Stomach (tissue), 4 donors: ENCODE measurements around the gene APOM.

ENCODE experiments used
- CTCF ChIP-seq, 7 experiments: fragments of 450-650 bp in 4 of 7; fragments of 200-600 bp in 3 of 7; sonication (generic) in 3 of 7; IDR thresholded peaks; one replicate each; pipeline ENCODE4 v1.5.1; 2016 to 2019; ENCODE audit warnings: antibody characterized with exemption in 7 of 7, control low read depth in 2 of 7, mild to moderate bottlenecking in 1 of 7
- EP300 ChIP-seq: sonication (generic); formaldehyde crosslinking; IDR thresholded peaks from one replicate; pipeline ENCODE4 v1.6.1; 2017; ENCODE audit warnings: antibody characterized with exemption
- POLR2A ChIP-seq, 4 donors: fragments of 450-650 bp; IDR thresholded peaks; one replicate each; pipeline ENCODE4 v1.6.1; 2016; ENCODE audit warnings: antibody characterized with exemption in 4 of 4, control low read depth in 2 of 4, mild to moderate bottlenecking in 1 of 4, moderate library complexity in 1 of 4
- POLR2AphosphoS5 ChIP-seq, 3 donors: sonication (generic); formaldehyde crosslinking; IDR thresholded peaks; one replicate each; pipeline ENCODE4 v1.6.1; 2016; ENCODE audit warnings: antibody characterized with exemption in 3 of 3

- TF ChIP-seq CTCF (IDR thresholded peaks at IDR 0.05) (no peak), POLR2A (IDR thresholded peaks at IDR 0.05) (no peak), EP300 (no peak), POLR2AphosphoS5 (IDR thresholded peaks at IDR 0.05) (no peak)
These were observed 21.2 kb downstream of the APOM start for GRCh38 chr6:31676904-31677303.
